Esophagus muscularis mucosa (tissue), 4 donors: Measurements from ENCODE around the gene MET.

Experiments
- CTCF ChIP-seq, 3 experiments: fragments of 200-600 bp in 2 of 3; fragments of 450-650 bp in 1 of 3; sonication (generic) in 2 of 3; IDR thresholded peaks; one replicate each; pipeline ENCODE4 v1.5.1; 2017 to 2019; ENCODE audit warnings: antibody characterized with exemption in 3 of 3, mild to moderate bottlenecking in 2 of 3, moderate library complexity in 1 of 3
- EP300 ChIP-seq: sonication (generic); formaldehyde crosslinking; IDR thresholded peaks from one replicate; pipeline ENCODE4 v1.6.1; 2017; ENCODE audit warnings: antibody characterized with exemption
- POLR2A ChIP-seq: fragments of 450-650 bp; IDR thresholded peaks from one replicate; pipeline ENCODE4 v1.6.1; 2017; ENCODE audit warnings: antibody characterized with exemption, moderate library complexity, mild to moderate bottlenecking, low read depth
- POLR2AphosphoS5 ChIP-seq, 2 donors: sonication (generic); formaldehyde crosslinking; IDR thresholded peaks; one replicate each; pipeline ENCODE4 v1.6.1; 2017; ENCODE audit warnings: antibody characterized with exemption in 2 of 2

- TF ChIP-seq CTCF (IDR thresholded peaks at IDR 0.05) (no peak), POLR2AphosphoS5 (IDR thresholded peaks at IDR 0.05) (no peak), POLR2A (no peak), EP300 (no peak)
These were observed 8.3 kb upstream of the MET start for GRCh38 chr7:116663744-116664143.
